NCI-H2196 treated with DMSO at 0.1 percent for 48 hours (cell line): ENCODE results near the gene KCNH4.
"Not testable (repeated sequence)": the region's sequence is repeated elsewhere in the genome, so short reads cannot be mapped to it uniquely, and the experiment has no call there.

Experiments used
- DNase-seq: peaks from one replicate; lab custom pipeline; 2025; ENCODE audit not compliant: unreplicated experiment; lab: John Stamatoyannopoulos, UW

Gene KCNH4

DNA sequence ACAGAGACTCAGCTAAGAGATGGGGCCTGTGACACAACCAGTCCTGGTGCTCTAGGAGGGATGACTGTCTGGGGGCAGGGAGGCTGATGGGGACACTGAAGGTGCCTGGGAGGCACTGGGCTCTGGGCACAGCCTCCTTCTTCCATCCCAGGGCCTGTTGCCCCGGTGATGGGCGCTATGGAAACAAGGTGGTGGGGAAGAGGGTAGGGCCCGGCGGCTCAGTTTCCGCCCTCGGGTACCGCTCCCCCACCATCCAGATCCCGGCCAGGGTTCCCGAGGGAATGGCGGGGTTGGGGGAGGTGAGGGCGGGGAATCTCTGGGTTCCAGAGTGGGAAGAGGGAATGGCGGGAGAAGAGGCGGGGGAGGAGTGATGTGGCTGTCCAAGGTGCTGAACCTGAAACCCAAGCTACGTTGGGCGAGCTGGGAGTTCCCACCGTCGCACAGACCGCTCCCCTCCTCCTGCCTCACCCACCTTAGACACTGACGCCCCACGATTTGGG, 981 bp downstream of the KCNH4 start:
- DNase-seq = no peak

GRCh38 chr17:42179335-42179734, 1.6 kb downstream of the KCNH4 start:
- DNase-seq = no peak

DNA sequence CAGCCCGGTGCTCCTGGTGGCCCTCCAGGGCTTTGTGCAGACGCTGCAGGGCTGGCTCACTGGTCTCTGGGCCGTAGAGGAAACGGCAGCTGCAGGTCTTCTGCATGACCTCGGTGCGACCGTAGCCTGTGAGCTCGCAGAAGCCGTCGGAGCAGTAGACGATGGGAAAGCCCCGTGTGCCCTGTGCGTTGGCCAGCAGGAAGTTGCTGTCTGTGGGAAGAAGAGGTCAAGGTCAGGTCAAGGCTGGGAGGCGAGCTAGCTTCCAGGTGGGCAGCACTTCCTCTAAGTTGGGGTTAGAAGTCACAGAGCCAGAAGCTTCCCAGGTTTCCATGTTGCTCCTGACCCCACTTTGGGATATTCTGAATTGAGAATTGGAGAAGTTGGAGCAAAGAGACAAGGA, 2.1 kb downstream of the KCNH4 start:
- DNase-seq = no peak

GRCh38 chr17:42177684-42178083, 3.3 kb downstream of the KCNH4 start:
- no peak for DNase-seq

DNA sequence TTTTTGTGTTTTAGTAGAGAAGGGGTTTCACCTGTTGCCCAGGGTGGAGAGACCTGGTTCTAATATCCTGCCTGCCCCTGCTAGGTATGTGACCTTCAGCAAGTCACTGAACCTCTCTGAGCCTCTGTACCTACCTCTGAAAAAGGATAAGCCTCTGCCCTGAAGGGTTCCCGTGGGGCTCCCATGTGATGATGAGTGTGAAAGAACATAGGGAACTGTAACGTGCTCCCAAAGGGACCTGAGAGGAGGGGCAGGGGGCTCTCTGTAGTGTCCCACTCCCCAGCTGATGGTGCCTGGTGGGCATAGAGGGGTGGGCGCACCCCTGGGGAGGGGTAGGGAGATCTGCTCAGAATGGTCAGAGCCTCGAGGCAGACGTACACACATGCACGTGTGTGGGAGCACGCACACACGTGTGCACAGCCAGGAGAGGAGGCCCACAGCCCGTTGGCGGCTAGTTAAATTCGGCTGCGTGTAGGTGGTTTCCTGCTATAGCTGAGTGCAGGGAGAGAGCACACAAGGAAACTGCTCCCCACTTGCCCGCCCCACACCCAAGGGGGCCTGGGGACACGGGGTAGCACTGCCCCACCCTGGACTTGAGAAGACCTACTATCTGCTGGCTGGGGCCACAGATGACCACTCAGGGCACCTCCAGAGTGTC, 6.7 kb downstream of the KCNH4 start:
- DNase-seq = no peak

DNA sequence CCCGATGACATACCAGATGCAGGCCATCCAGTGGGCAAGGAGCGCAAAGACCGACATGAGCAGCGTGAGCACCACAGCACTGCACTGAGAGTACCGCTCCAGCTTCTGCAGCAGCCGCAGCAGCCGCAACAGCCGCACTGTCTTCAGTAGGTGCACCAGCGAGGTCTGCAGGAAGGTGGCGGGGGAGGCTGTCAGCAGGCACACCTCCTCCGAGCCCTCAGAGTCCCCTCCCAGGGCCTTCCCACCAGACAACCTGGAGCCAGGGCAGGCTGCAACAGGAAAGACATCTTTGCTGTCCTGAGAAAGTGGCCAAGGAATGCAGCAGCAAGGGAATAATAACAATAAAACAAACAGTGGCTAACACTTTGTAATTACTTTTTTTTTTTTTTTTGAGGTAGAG, 9.1 kb downstream of the KCNH4 start:
- no peak for DNase-seq

- DNase-seq = no peak
Observed at GRCh38 chr17:42169351-42169750, 11.6 kb downstream of the KCNH4 start.

- DNase-seq = no peak
Observed at GRCh38 chr17:42167807-42168206, 13.1 kb downstream of the KCNH4 start.

DNA sequence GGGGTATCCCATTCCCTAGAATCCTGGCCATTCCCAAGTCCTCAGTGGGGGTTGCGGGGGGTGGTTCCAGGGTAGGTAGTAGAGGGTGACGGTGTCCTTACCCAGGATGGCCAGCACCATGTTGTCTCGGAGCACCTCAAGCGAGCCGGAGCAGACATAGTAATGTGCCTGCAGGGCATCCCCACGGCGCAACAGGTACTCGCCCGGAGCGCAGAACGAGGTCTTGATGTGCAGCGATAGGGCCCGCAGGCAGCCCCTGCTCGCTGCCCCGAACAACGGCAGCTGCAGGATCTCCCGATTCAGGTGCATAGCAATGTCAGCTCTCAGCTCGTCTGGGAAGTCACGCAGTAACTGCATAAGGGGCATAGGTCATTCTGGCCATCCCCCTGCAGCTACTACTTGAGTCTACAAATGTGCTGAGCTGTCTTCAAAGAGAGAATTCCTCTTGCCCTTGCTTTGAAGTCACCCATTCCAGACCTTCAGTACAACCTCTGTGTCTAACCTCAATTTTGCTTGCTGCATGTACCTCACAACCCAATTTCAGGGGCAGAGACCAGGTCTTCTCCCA, 14.7 kb downstream of the KCNH4 start:
- no peak for DNase-seq

DNA sequence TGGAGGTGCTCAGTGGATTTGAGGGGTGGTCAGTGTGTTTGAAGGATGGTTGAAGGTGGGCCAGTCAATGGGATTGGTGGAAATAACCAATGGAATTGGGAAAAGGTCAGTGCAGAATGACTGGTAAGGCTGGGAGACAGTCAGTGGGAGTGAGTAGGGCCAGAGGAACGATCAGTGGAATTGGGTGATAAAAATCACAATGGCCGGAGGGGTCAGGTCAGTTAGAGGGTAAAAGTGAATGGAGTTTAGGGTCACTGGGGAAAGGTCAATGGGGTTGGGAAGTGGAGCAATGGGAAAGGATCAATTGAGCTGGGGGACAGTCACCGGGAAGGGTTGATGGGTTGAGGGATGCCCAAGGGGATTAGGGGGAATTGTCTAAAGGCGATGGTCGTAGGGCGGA, 15.2 kb downstream of the KCNH4 start:
- DNase-seq = no peak

DNA sequence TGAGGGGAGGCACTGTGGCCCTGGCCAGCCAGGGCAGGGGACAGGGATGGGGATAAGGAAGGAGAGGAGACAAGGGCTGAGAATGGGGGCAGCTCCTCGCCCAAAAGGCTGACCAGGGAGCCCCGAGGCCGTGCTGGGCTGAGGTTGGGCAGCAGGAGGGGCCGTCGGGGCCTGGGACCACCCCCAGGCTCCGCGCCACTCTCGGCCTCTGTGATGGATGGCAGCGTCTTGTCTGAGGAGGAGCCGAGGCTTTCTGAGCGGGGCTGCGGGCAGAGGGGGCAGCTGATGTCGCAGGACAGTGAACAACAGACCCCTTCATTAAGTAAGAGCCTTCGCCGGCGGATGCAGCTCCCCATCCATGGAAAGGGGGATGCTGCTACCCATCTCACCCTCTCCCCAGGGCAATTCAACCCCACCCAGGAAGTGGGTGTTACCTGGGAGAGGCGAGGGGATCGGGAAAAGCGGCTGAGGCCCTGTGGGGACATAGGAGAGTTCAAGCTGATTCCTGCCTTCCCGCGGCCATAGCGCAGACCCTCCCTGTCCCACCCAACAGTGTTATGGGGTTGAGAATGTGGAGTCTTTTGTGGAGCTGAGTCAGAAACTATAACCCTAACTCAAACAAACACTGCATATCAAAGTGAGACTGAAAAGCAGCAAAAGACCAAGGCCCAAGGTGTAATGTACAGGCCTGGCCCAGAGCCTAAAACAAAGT, 17.1 kb downstream of the KCNH4 start:
- no peak for DNase-seq

- no peak for DNase-seq
Observed at GRCh38 chr17:42163113-42163512, 17.8 kb downstream of the KCNH4 start.

DNA sequence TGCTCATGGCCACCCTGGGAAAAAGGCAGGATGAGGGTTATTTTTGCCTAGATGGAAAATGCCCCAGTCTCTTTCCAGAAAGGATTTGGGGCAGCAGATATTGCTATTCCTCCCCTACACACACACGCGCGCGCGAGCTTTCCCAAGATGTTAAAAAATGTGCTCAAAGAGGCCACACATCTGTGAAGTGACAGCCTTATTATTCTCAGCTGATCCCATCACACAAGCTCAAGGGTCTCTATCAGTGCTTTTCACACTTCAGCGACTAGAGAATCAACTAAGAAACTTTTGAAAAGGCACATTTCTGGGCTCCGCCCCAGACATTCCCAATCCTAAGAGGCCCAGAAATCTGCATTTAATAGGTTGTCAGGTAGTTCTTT, 20.4 kb downstream of the KCNH4 start:
- no peak for DNase-seq

DNA sequence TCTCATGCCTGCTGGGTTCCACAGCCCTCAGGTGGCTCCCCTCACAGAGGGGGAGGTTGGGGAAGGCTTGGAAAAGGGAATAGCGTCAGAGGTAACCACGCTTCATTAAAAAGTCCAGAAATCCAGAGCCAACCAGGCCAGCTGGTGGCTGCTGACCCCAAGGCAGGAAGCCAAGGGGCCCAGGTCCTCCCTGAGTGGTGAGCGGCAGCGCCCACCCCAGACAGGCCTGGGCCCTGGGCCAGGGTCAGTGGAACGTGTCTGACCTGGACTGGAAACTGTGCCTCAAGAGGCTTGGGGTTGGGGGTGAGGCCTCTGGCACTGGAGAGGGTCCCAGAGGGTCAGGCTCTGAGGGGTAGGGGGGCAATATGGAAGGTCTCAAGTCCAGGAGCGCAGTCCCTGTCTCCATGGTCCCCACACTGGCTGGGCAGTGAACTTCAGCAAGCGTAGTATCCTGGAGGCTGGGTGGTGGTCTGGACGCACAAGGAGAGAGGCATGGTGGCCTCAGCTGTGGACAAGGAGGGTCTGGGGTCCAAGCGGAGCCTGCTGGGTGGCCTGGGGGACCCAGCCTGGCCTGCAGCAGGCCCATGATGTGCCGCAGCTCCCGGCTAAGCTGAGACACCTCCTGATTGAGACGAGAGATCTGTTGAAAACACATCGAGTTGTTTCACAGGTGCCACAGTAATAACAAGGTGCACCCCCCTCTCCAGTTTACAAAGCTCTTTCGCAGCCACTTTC, 21.0 kb downstream of the KCNH4 start:
- DNase-seq = no peak

DNA sequence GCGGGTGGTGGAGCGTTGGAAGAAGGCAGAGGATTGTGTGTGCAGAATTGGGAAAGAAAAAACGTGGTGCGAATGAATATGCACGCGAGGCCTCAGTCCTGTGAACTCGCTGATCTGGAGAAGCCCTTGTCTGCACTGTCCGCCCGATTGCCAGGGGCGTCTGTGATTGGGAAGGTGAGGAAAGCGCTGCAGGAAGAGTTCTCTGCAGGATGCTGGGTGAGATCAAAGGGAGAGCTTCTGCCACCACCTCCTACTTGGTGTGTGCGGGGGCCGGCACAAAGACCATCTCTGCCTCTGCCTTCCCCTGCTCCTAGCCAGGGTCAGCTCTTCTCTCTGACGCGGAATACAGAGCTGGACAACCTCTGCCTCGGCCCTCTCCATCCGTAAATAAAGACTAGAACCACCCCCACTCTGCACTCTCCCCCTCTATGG, 25.3 kb downstream of the KCNH4 start:
- DNase-seq = no peak

GRCh38 chr17:42153919-42154742, 26.8 kb downstream of the KCNH4 start:
- no peak for DNase-seq

GRCh38 chr17:42146911-42147607, 33.9 kb downstream of the KCNH4 start:
- DNase-seq = no peak

GRCh38 chr17:42143138-42143537, 37.8 kb downstream of the KCNH4 start:
- not testable (repeated sequence) for DNase-seq

DNA sequence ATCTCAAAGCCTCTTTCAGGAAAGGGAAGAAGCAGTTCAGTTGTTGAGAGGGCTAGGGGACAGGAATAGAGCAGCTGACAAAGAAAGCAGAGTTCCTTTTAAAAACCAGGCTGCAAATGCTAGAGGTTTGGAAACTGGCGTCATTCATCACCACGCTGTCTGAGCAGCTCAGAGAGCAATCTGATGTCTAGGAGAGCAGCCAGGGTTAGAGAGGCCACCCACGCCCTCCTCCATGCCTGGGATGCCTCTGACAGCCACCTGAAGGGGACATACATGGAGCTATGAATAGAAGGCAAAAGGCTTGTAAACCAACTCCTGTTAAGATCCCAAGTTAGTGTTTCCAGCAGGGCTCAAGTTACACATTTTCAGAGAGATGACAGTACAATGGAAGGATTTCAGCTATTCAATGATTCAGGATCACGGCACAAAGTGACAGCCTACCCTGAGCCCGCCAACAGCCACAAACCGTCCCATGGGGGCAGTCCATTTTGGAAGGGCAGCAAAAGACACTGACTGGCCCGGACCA, 38.5 kb downstream of the KCNH4 start:
- DNase-seq = no peak

- DNase-seq = no peak
Observed at GRCh38 chr17:42141382-42141781, 39.6 kb downstream of the KCNH4 start.
